HG03175 (cell line): ENCODE measurements around the gene PFN1.

ENCODE experiments used
- ATAC-seq: cut with Tn5 transposase; IDR thresholded peaks from one replicate; pipeline ENCODE4 v1.9.1; 2021; ENCODE audit warnings: mild to moderate bottlenecking, moderate library complexity; ENCODE audit not compliant: unreplicated experiment

The PFN1 gene

GRCh38 chr17:4967539-4968485, 19.5 kb upstream of the PFN1 start, which contains the start of gene SPAG7:
Gene SPAG7 (minus strand): TSS chr17:4967817. CDS start chr17:4967804, 13 bp downstream.
- peak; percentile 62 for ATAC-seq

GRCh38 chr17:4966844-4967538, 18.7 kb upstream of the PFN1 start:
- peak; percentile 84 for ATAC-seq

GRCh38 chr17:4965311-4965986, 17.1 kb upstream of the PFN1 start:
- ATAC-seq = no peak

GRCh38 chr17:4960279-4960922, 12.1 kb upstream of the PFN1 start:
- ATAC-seq = no peak

GRCh38 chr17:4959261-4959965, 11.1 kb upstream of the PFN1 start:
- no peak for ATAC-seq

- no peak for ATAC-seq
Observed at GRCh38 chr17:4958102-4958501, 9.8 kb upstream of the PFN1 start.

GRCh38 chr17:4956493-4957061, 8.2 kb upstream of the PFN1 start:
- ATAC-seq = no peak

- no peak for ATAC-seq
Observed at GRCh38 chr17:4955091-4955490, 6.8 kb upstream of the PFN1 start.

GRCh38 chr17:4953451-4953961, 5.2 kb upstream of the PFN1 start:
- no peak for ATAC-seq

GRCh38 chr17:4951486-4951885, 3.2 kb upstream of the PFN1 start:
- no peak for ATAC-seq

- ATAC-seq = no peak
Observed at GRCh38 chr17:4950746-4951204, 2.4 kb upstream of the PFN1 start, which contains the start of gene ENO3. Gene ENO3 (plus strand): TSS chr17:4951119. CDS start chr17:4951830, 711 bp downstream.

GRCh38 chr17:4950075-4950745, 1.9 kb upstream of the PFN1 start:
- ATAC-seq = peak; percentile 2

- ATAC-seq = peak; percentile 29
Observed at GRCh38 chr17:4949321-4950074, 1.2 kb upstream of the PFN1 start.

- ATAC-seq = peak; percentile 39
Observed at GRCh38 chr17:4948931-4949320, 596 bp upstream of the PFN1 start.

GRCh38 chr17:4947411-4948165, 742 bp downstream of the PFN1 start:
- no peak for ATAC-seq

- no peak for ATAC-seq
Observed at GRCh38 chr17:4947010-4947410, 1.3 kb downstream of the PFN1 start.

- no peak for ATAC-seq
Observed at GRCh38 chr17:4946312-4946976, 1.9 kb downstream of the PFN1 start.
